Astrocyte of the spinal cord (primary cell): Measurements from ENCODE around the gene UMPS.

Experiments used
- DNase-seq: peaks from one replicate; pipeline ENCODE4 v3.0.0; 2011; ENCODE audit warnings: low read depth, low spot score
- H3K4me3 ChIP-seq: 2 replicates; pipeline ENCODE4 v1.5.1; 2011; ENCODE audit warnings: low read depth, mild to moderate bottlenecking, low read length, moderate library complexity
- in situ Hi-C: cut with HindIII; loops from 2 replicates; pipeline ENCODE4 v1.10.0; 2017; ENCODE audit warnings: low sequenced_read_pairs
- TF ChIP-seq, protein P1 (sequence below): IDR thresholded peaks from 2 replicates; pipeline ENCODE4 v1.5.1; 2012; ENCODE audit warnings: low read depth, mild to moderate bottlenecking, low read length, inconsistent platforms

Gene UMPS

DNA sequence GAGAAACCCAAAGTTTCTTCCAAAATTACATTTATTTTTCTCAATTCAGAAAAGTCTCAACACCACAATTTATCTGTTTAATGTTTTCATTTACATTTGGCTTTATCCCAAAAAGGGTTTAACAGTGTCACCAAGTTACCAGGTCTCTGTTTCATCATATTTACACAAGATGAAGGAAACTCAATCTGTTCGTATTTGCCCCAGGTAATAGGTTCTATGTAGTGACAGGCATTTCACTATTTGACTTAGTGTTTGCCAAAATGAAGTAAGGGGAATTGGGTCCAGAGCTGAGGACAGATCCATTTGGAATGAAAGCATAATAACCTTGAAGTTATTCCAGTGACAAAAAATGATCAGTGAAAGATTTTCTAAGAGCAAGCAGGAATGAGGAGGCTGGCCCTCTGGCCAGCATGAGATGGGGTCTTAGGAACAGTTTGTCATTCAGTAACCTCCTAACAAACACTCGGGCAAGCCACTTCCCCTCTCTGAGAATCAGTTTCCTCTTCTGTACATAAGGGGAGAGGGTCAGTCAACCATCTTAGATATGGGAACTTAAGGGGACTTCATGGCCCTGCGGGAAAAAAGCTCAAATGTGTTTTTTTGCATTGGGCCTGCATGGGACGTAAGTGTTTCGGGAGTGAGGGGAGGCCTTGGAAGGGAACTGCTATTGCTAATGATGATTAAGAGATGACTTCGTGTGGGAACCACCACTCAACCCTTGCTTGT lies 31.8 kb downstream of the UMPS start:
- no peak overlapping the region for H3K4me3 ChIP-seq
- no peak for DNase-seq
- in situ Hi-C loops = no loop called here
- TF ChIP-seq, protein P1, sequence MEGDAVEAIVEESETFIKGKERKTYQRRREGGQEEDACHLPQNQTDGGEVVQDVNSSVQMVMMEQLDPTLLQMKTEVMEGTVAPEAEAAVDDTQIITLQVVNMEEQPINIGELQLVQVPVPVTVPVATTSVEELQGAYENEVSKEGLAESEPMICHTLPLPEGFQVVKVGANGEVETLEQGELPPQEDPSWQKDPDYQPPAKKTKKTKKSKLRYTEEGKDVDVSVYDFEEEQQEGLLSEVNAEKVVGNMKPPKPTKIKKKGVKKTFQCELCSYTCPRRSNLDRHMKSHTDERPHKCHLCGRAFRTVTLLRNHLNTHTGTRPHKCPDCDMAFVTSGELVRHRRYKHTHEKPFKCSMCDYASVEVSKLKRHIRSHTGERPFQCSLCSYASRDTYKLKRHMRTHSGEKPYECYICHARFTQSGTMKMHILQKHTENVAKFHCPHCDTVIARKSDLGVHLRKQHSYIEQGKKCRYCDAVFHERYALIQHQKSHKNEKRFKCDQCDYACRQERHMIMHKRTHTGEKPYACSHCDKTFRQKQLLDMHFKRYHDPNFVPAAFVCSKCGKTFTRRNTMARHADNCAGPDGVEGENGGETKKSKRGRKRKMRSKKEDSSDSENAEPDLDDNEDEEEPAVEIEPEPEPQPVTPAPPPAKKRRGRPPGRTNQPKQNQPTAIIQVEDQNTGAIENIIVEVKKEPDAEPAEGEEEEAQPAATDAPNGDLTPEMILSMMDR = no peak

DNA sequence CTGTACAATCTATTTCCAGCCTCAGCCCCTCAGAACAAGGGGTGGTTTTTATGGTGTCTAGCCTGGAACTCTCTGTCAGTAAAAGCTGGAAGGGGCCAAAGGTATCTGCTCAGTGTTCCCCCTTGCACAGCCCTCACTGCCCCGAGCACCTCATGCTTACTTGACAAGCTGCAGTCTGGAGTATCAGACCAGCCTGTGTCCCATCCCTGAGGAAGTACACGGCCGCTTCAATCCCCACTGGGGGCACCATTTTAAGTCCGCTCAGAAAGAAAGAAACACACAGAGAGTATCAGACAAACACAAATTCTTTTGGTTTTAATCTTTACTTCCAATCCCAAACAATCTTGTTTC lies 32.4 kb downstream of the UMPS start:
- in situ Hi-C loops = no loop called here
- TF ChIP-seq, protein P1 = no peak
- DNase-seq = no peak
- H3K4me3 ChIP-seq = no peak overlapping the region

GRCh38 chr3:124763206-124763605 lies 33.0 kb downstream of the UMPS start:
- DNase-seq = no peak
- TF ChIP-seq, protein P1 = no peak
- in situ Hi-C loops = no loop called here
- no peak overlapping the region for H3K4me3 ChIP-seq

- no peak overlapping the region for H3K4me3 ChIP-seq
- no peak for DNase-seq
- TF ChIP-seq, protein P1 = no peak
- in situ Hi-C loops = no loop called here
Observed at GRCh38 chr3:124763644-124764358, 33.5 kb downstream of the UMPS start.

GRCh38 chr3:124764746-124765145 lies 34.5 kb downstream of the UMPS start:
- DNase-seq = no peak
- TF ChIP-seq, protein P1 = no peak
- H3K4me3 ChIP-seq = no peak overlapping the region
- in situ Hi-C loops = no loop called here

GRCh38 chr3:124765197-124765840 lies 35.1 kb downstream of the UMPS start:
- H3K4me3 ChIP-seq = no peak overlapping the region
- no peak for DNase-seq
- in situ Hi-C loops = no loop called here
- TF ChIP-seq, protein P1 = no peak
